ENCODE measurements around the gene MTCH2. TPM values are rescaled to one million over a fixed set of nuclear protein-coding genes. Genes with fewer than 3 reads are reported as not detected.

MTCH2 gene
- total RNA-seq, 2 experiments from 2014 or later, result 11.8 to 12.7 TPM

DNA sequence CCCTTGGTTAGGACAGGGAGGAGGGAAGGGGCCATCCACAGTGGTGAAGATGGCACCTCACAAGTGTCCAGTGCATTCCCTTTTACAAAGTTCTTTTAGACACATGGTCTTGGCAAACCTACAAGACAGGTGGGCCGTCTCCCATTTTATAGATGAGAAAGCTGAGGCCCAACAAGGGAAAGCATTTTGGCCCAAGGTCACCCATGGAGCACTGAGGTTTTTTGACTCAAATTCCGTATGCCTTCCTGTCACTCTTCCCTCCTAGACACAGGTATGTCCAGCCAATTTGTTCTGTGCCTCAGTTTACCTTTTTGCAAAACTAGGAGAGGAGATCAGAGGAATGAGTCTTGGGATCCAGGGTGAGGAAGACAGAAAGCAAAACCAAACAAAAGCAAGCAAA, 49.4 kb downstream of the MTCH2 start:
- TF ChIP-seq, protein P1, sequence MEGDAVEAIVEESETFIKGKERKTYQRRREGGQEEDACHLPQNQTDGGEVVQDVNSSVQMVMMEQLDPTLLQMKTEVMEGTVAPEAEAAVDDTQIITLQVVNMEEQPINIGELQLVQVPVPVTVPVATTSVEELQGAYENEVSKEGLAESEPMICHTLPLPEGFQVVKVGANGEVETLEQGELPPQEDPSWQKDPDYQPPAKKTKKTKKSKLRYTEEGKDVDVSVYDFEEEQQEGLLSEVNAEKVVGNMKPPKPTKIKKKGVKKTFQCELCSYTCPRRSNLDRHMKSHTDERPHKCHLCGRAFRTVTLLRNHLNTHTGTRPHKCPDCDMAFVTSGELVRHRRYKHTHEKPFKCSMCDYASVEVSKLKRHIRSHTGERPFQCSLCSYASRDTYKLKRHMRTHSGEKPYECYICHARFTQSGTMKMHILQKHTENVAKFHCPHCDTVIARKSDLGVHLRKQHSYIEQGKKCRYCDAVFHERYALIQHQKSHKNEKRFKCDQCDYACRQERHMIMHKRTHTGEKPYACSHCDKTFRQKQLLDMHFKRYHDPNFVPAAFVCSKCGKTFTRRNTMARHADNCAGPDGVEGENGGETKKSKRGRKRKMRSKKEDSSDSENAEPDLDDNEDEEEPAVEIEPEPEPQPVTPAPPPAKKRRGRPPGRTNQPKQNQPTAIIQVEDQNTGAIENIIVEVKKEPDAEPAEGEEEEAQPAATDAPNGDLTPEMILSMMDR (IDR thresholded peaks at IDR 0.05), result no peak
- H3K4me1 Mint-ChIP-seq (ENCODE audit: low read depth), result no peaks in the 10 kb centered on the region
- H3K9me3 Mint-ChIP-seq, result no peaks in the 10 kb centered on the region
- H3K4me3 Mint-ChIP-seq, result no peak overlapping the region
- H3K27me3 Mint-ChIP-seq, result peaks cover 37% of the 10 kb centered on the region
- intact Hi-C loops (cut with DNase I, micrococcal nuclease), result no loop called here
- peaks cover 25 to 41% of the 10 kb centered on the region in 2 experiments for H3K27me3 ChIP-seq (ENCODE audit: control insufficient read depth in 1 of 2, insufficient read depth in 2 of 2, low read length in 2 of 2)
- H3K27ac Mint-ChIP-seq, result no peak overlapping the region
- no peak for ATAC-seq (ENCODE audit: poor library complexity)
- H3K4me3 ChIP-seq (ENCODE audit: low read length), result no peak overlapping the region
- ChIA-PET CTCF (no interaction called here), POLR2A (no interaction called here)
- H3K36me3 Mint-ChIP-seq (ENCODE audit: low read depth), result no peaks in the 10 kb centered on the region
- peaks cover 0 to 14% of the 10 kb centered on the region in 2 experiments for H3K9me3 ChIP-seq (ENCODE audit: control insufficient read depth in 1 of 2, insufficient read depth in 1 of 2, low read length in 2 of 2)
- no peak overlapping the region for H3K27ac ChIP-seq (ENCODE audit: low read depth in 1 of 2, low read length in 2 of 2)
- no peaks in the 10 kb centered on the region for H3K36me3 ChIP-seq (ENCODE audit: insufficient read depth, low read length)
- DNase-seq, result no peak
- H3K4me1 ChIP-seq (ENCODE audit: insufficient read depth, low read length), result peaks cover 12% of the 10 kb centered on the region

DNA sequence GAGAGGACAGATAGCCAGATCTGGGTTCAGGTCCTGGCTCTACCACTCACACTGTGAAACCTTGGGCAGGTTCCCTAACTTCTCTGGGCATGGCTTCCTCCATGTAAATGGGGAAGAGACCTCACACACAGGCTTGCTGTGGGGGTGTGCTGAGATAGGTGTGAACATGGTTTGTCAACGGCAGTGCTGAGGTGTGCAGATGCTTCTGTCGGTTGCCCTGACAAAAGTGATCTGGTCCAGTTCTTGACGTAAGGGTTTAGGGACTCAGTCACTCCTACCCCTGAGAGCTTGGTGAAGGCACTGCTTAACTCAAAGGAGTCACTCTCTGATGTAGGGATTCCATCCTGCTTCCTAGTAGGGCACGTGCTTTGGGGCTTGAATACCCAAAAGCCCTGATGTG, 50.1 kb downstream of the MTCH2 start:
- peaks cover 0 to 14% of the 10 kb centered on the region in 2 experiments for H3K9me3 ChIP-seq (ENCODE audit: control insufficient read depth in 1 of 2, insufficient read depth in 1 of 2, low read length in 2 of 2)
- Mint-ChIP-seq H3K4me3 (no peak overlapping the region), H3K27ac (no peak overlapping the region), H3K4me1 (ENCODE audit: low read depth) (no peaks in the 10 kb centered on the region), H3K27me3 (peaks cover 37% of the 10 kb centered on the region), H3K36me3 (ENCODE audit: low read depth) (no peaks in the 10 kb centered on the region), H3K9me3 (no peaks in the 10 kb centered on the region)
- ATAC-seq (ENCODE audit: poor library complexity), result no peak
- peaks cover 12% of the 10 kb centered on the region for H3K4me1 ChIP-seq (ENCODE audit: insufficient read depth, low read length)
- intact Hi-C loops (cut with DNase I, micrococcal nuclease), result no loop called here
- H3K27ac ChIP-seq (ENCODE audit: low read depth in 1 of 2, low read length in 2 of 2), result no peak overlapping the region
- DNase-seq, result no peak
- POLR2A ChIA-PET, result no interaction called here
- TF ChIP-seq, protein P1 (IDR thresholded peaks at IDR 0.05), result no peak
- H3K4me3 ChIP-seq (ENCODE audit: low read length), result no peak overlapping the region
- H3K27me3 ChIP-seq (ENCODE audit: control insufficient read depth in 1 of 2, insufficient read depth in 2 of 2, low read length in 2 of 2), result peaks cover 25 to 41% of the 10 kb centered on the region in 2 experiments
- no peaks in the 10 kb centered on the region for H3K36me3 ChIP-seq (ENCODE audit: insufficient read depth, low read length)
- CTCF ChIA-PET, result no interaction called here

DNA sequence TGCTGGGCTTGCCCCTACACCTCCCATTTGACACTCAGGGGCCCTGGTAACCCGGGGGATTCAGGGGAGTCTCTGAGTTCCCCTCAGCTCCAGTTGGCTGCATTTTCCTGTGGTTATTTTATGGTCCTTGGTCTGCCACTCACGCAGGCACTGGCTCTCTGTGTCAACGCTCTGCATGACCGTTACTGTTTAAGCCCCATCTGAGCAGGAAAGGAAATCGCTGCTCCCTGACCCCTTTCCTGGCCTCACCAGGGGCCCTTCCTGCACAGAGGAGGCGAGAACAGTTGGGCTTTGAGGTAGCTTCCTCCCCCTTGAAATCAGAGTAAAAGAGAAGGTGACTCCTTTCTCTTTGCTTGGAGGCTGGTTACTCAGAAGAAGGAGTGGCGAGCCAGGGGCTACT, 50.6 kb downstream of the MTCH2 start:
- peaks cover 12% of the 10 kb centered on the region for H3K4me1 ChIP-seq (ENCODE audit: insufficient read depth, low read length)
- no peak overlapping the region for H3K27ac ChIP-seq (ENCODE audit: low read depth in 1 of 2, low read length in 2 of 2)
- TF ChIP-seq, protein P1 (IDR thresholded peaks at IDR 0.05), result no peak
- H3K27ac Mint-ChIP-seq, result no peak overlapping the region
- no peaks in the 10 kb centered on the region for H3K36me3 Mint-ChIP-seq (ENCODE audit: low read depth)
- no peaks in the 10 kb centered on the region for H3K9me3 Mint-ChIP-seq
- peaks cover 37% of the 10 kb centered on the region for H3K27me3 Mint-ChIP-seq
- H3K27me3 ChIP-seq (ENCODE audit: control insufficient read depth in 1 of 2, insufficient read depth in 2 of 2, low read length in 2 of 2), result peaks cover 25 to 41% of the 10 kb centered on the region in 2 experiments
- H3K36me3 ChIP-seq (ENCODE audit: insufficient read depth, low read length), result no peaks in the 10 kb centered on the region
- no peaks in the 10 kb centered on the region for H3K4me1 Mint-ChIP-seq (ENCODE audit: low read depth)
- DNase-seq, result no peak
- ChIA-PET CTCF (no interaction called here), POLR2A (no interaction called here)
- no peak overlapping the region for H3K4me3 Mint-ChIP-seq
- no peak for ATAC-seq (ENCODE audit: poor library complexity)
- intact Hi-C loops (cut with DNase I, micrococcal nuclease), result no loop called here
- peaks cover 0 to 14% of the 10 kb centered on the region in 2 experiments for H3K9me3 ChIP-seq (ENCODE audit: control insufficient read depth in 1 of 2, insufficient read depth in 1 of 2, low read length in 2 of 2)
- no peak overlapping the region for H3K4me3 ChIP-seq (ENCODE audit: low read length)

Measured in CD4-positive, alpha-beta T cell (primary cell).